Testis (tissue), 3 donors: ENCODE data around the gene RUSF1. TPM values are rescaled to one million over a fixed set of nuclear protein-coding genes. Genes with fewer than 3 reads are reported as not detected.
A peak's percentile ranks its signal among the peaks of the same experiment; 100 is the strongest.
"Not testable (repeated sequence)": the region's sequence is repeated elsewhere in the genome, so short reads cannot be mapped to it uniquely, and the experiment has no call there.

ENCODE experiments used
- DNase-seq: peaks from one replicate; pipeline ENCODE4 v3.0.0-alpha.2; 2019
- H3K27ac ChIP-seq, 2 donors: fragments of 200-600 bp; sonication (generic); one replicate each; pipeline ENCODE4 v1.5.1; 2019
- H3K27me3 ChIP-seq: fragments of 200-600 bp; sonication (generic); one replicate; pipeline ENCODE4 v1.5.1; 2019
- H3K36me3 ChIP-seq: fragments of 200-600 bp; sonication (generic); one replicate; pipeline ENCODE4 v1.5.1; 2017; ENCODE audit warnings: low read depth; ENCODE audit errors: missing control alignments
- H3K4me1 ChIP-seq: fragments of 200-600 bp; sonication (generic); one replicate; pipeline ENCODE4 v1.5.1; 2019
- H3K4me3 ChIP-seq, 2 donors: fragments of 200-600 bp; sonication (generic); one replicate each; pipeline ENCODE4 v1.5.1; 2017 to 2019
- H3K9me3 ChIP-seq: fragments of 200-600 bp; sonication (generic); one replicate; pipeline ENCODE4 v1.5.1; 2017
- POLR2A ChIP-seq: fragments of 450-650 bp; IDR thresholded peaks from one replicate; pipeline ENCODE4 v1.6.1; 2017; ENCODE audit warnings: antibody characterized with exemption, mild to moderate bottlenecking, moderate library complexity
- WGBS, 2 donors: methylation state at CpG; one replicate each; pipeline ENCODE4 v1.1.5; 2018; 5-methylcytosine and 5-hydroxymethylcytosine counted together
- intact Hi-C: fragments of 100-400 bp; cut with DNase I; formaldehyde crosslinking; loops from one replicate; pipeline ENCODE4 v1.15.1; 2023; ENCODE audit warnings: low total_unique reads
- polyA plus RNA-seq: library from polyadenylated mRNA; stranded (reverse); fragments of 350-450 nt; fragmentation: Illumina TruSeq; extraction: RNeasy Lipid Tissue Mini Kit (QIAGEN cat#74804); gene quantifications from one replicate; pipeline ENCODE4 v1.2.3, GENCODE V29; 2014; ENCODE audit warnings: low read depth, low replicate concordance; ENCODE audit not compliant: insufficient read depth
- total RNA-seq, 2 donors: library from RNA; depleted of rRNA; stranded (reverse); fragments of >200 nt; gene quantifications; one replicate each; pipeline ENCODE4 v1.2.3, GENCODE V29; 2016
- TF ChIP-seq, protein P1 (sequence below), 3 experiments: fragments of 450-650 bp in 2 of 3; fragments of 200-600 bp in 1 of 3; sonication (generic) in 1 of 3; IDR thresholded peaks; one replicate each; pipeline ENCODE4 v1.5.1; 2016 to 2019; ENCODE audit warnings: antibody characterized with exemption in 3 of 3, mild to moderate bottlenecking in 2 of 3, moderate library complexity in 1 of 3

RUSF1 gene
- total and polyA plus RNA-seq, 3 donors from 2014 or later = 75.8 to 124 (median 102) TPM

DNA sequence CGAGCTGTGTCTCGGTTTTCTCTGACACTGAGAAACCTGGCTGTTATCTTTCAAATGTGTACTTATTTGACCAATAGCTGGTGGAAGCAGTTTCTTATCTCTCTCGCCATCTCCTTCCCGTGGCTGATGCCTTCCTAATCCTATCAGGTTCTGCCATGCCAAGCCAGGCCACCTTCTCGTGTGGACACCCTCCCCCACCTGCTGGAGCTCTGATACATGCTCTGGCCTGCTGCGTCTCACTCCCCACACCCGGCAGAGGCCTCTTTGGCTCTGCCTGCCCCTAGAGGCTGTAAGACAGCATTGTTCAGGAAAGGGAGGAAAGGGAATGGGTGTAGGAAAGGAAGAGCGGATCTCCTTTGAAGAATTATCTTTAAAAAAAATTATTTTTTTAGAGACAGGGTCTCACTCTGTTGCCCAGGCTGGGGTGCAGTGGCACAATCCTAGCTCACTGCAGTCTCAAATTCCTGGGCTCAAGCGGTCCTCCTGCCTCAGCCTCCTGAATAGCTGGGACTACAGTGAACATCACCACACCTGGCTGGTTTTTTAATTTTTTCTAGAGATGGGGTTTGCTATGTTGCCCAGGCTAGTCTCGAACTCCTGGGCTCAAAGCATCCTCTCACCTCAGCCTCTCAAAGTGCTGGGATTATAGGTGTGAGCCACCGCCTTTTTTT, 56.4 kb downstream of the RUSF1 start:
- H3K27ac ChIP-seq = no peak overlapping the region
- H3K4me1 ChIP-seq = peaks cover 31% of the 10 kb centered on the region
- 53 to 60% methylated on average over 11 of the region's 11 CpGs for WGBS, 2 donors
- TF ChIP-seq, protein P1, sequence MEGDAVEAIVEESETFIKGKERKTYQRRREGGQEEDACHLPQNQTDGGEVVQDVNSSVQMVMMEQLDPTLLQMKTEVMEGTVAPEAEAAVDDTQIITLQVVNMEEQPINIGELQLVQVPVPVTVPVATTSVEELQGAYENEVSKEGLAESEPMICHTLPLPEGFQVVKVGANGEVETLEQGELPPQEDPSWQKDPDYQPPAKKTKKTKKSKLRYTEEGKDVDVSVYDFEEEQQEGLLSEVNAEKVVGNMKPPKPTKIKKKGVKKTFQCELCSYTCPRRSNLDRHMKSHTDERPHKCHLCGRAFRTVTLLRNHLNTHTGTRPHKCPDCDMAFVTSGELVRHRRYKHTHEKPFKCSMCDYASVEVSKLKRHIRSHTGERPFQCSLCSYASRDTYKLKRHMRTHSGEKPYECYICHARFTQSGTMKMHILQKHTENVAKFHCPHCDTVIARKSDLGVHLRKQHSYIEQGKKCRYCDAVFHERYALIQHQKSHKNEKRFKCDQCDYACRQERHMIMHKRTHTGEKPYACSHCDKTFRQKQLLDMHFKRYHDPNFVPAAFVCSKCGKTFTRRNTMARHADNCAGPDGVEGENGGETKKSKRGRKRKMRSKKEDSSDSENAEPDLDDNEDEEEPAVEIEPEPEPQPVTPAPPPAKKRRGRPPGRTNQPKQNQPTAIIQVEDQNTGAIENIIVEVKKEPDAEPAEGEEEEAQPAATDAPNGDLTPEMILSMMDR (IDR thresholded peaks at IDR 0.05) = peak; percentile 26 to 48 (median 42)
- TF ChIP-seq POLR2A = no peak
- no peaks in the 10 kb centered on the region for H3K9me3 ChIP-seq
- peak; percentile 82 for DNase-seq
- no peaks in the 10 kb centered on the region for H3K27me3 ChIP-seq
- H3K4me3 ChIP-seq = no peak overlapping the region
- intact Hi-C loops = no loop called here
- H3K36me3 ChIP-seq = no peaks in the 10 kb centered on the region

DNA sequence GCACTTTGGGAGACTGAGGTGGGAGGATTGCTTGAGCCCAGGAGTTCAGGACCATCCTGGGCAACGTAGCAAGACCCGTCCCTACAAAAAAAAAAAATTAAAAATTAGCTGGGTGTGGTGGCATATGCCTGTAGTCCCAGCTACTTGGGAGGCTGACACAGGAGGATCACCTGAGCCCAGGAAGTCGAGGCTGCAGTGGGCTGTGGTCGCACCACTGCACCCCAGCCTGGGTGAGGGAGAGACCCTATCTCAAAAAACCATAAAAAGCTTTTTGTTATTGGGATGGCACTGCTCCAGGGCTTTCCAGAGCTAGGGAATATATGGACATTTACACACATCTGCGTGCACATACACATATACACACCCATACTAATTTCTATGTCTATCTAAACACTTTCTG, 57.0 kb downstream of the RUSF1 start:
- DNase-seq = peak; percentile 9
- Histone ChIP-seq H3K27me3 (no peaks in the 10 kb centered on the region), H3K36me3 (no peaks in the 10 kb centered on the region), H3K4me3 (no peak overlapping the region), H3K27ac (no peak overlapping the region), H3K4me1 (peaks cover 28% of the 10 kb centered on the region), H3K9me3 (no peaks in the 10 kb centered on the region)
- TF ChIP-seq POLR2A = no peak
- TF ChIP-seq, protein P1 (IDR thresholded peaks at IDR 0.05) = no peak
- 81 to 88% methylated on average over 5 of the region's 5 CpGs for WGBS, 2 donors
- intact Hi-C loops = no loop called here

DNA sequence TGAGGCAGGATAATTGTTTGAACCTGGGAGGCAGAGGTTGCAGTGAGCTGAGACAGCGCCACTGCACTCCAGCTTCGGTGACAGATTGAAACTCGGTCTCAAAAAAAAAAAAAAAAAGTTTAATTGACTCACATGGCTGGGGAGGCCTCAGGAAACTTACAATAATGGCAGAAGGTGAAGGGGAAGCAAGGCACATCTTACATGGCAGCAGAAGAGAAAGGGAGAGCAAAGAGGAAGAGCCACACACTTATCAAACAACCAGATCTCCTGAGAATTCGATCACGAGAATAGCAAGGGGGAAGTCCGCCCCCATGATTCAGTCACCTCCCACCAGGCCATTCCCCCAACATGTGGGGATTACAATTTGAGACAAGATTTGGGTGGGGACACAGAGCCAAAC, 62.3 kb downstream of the RUSF1 start:
- H3K36me3 ChIP-seq, H3K9me3 ChIP-seq, H3K27me3 ChIP-seq, H3K27ac ChIP-seq, DNase-seq, intact Hi-C loops, H3K4me3 ChIP-seq: not testable (repeated sequence)
- WGBS, 2 donors = 73 to 83% methylated on average over 6 of the region's 6 CpGs
- peaks cover 13% of the 10 kb centered on the region for H3K4me1 ChIP-seq

DNA sequence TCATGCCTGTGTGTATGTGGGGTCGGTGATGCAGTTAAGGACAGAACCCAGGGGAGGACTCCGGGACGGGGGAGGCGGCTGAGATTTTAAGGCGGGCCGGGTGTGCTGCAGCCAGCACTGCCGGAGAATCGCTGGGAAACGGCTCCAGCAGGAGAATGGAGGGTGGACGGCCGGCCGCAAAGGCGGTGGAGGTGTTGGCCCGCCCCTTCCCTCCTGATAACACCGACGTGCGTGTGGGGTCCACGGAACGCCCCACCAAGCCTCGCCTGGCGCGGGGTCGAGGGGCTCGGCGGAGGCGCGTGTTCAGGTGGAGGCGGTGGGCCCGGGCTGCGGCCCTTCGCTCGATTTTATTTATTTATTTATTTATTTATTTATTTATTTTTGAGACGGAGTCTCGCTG, 66.2 kb downstream of the RUSF1 start:
- peak overlapping the region; percentile 70 to 86 for H3K4me3 ChIP-seq
- DNase-seq = no peak
- intact Hi-C loops = no loop called here
- peaks cover 13% of the 10 kb centered on the region for H3K4me1 ChIP-seq
- 29 to 45% methylated on average over 28 to 34 of the region's 34 CpGs for WGBS, 2 donors
- TF ChIP-seq POLR2A = no peak
- TF ChIP-seq, protein P1 (IDR thresholded peaks at IDR 0.05) = no peak
- no peaks in the 10 kb centered on the region for H3K27me3 ChIP-seq
- no peaks in the 10 kb centered on the region for H3K9me3 ChIP-seq
- H3K27ac ChIP-seq = peak overlapping the region in 1 of 2 donors; percentile 57
- no peaks in the 10 kb centered on the region for H3K36me3 ChIP-seq

DNA sequence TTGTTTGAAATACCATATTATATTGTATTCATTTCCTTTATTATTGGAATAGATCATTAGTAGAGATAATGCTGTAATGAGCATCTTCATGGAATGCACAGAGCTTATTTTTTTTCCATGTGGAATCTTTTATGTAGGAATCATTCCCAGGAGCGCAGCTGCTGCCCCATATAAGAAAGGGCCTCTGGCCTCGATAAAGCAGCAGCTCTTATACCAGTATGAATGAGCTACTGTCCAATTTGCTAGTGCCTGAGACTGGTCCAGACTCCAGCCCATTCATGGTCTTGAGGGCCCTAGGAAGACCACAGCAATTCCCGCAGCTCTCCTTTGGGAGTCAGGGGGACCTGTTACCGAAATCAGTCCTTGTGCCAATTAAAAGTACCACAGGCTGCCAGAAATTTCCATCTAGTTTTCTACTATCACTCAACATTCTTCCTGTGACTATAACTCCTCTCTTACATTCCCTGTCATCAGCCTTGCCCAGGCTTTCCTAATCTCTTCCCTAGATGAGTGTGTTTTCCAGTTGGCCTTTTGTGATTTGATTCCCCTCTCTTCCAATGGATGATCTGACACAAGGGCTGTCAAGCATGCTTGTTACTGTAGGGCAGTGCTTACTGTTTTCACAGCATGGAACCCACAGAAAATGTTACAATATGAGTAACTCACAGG, 67.5 kb downstream of the RUSF1 start:
- intact Hi-C loops = no loop called here
- TF ChIP-seq POLR2A = no peak
- TF ChIP-seq, protein P1 (IDR thresholded peaks at IDR 0.05) = no peak
- no peaks in the 10 kb centered on the region for H3K9me3 ChIP-seq
- DNase-seq = no peak
- no peaks in the 10 kb centered on the region for H3K36me3 ChIP-seq
- H3K27ac ChIP-seq = no peak overlapping the region
- WGBS, 2 donors = 59 to 60% methylated on average over 4 of the region's 4 CpGs
- no peaks in the 10 kb centered on the region for H3K27me3 ChIP-seq
- no peak overlapping the region for H3K4me3 ChIP-seq
- peaks cover 13% of the 10 kb centered on the region for H3K4me1 ChIP-seq
